Stomach (tissue), 9 donors: ENCODE data around the gene FAM209A. TPM values are rescaled to one million over a fixed set of nuclear protein-coding genes. Genes with fewer than 3 reads are reported as not detected.
A peak's percentile ranks its signal among the peaks of the same experiment; 100 is the strongest.
"Not testable (repeated sequence)": the region's sequence is repeated elsewhere in the genome, so short reads cannot be mapped to it uniquely, and the experiment has no call there.

Experiments
- DNase-seq, 2 donors: peaks; one replicate each; pipeline versions ENCODE4 v3.0.0 to v3.0.0-alpha.2; 2013 to 2019
- H3K27ac ChIP-seq, 5 donors: fragments of 200-600 bp in 4 of 5; sonication (generic) in 4 of 5; one replicate each; pipeline ENCODE4 v1.5.1; 2013 to 2019; ENCODE audit warnings: mild to moderate bottlenecking in 1 of 5, moderate library complexity in 1 of 5
- H3K27me3 ChIP-seq, 3 donors: fragments of 200-600 bp; sonication (generic); one replicate each; pipeline ENCODE4 v1.5.1; 2017 to 2019; ENCODE audit warnings: mixed run types in 1 of 3
- H3K36me3 ChIP-seq, 4 donors: fragments of 200-600 bp; sonication (generic); 1 replicate in 3 of 4; 2 replicates in 1 of 4; pipeline ENCODE4 v1.5.1; 2016 to 2019
- H3K4me1 ChIP-seq, 4 donors: fragments of 200-600 bp; sonication (generic); one replicate each; pipeline ENCODE4 v1.5.1; 2016 to 2019
- H3K4me3 ChIP-seq, 4 donors: fragments of 200-600 bp; sonication (generic) in 3 of 4; one replicate each; pipeline ENCODE4 v1.5.1; 2016 to 2019; ENCODE audit warnings: mild to moderate bottlenecking in 1 of 4
- H3K9me3 ChIP-seq, 4 donors: fragments of 200-600 bp; sonication (generic); one replicate each; pipeline ENCODE4 v1.5.1; 2016 to 2019
- EP300 ChIP-seq: sonication (generic); formaldehyde crosslinking; IDR thresholded peaks from one replicate; pipeline ENCODE4 v1.6.1; 2017; ENCODE audit warnings: antibody characterized with exemption
- POLR2A ChIP-seq, 4 donors: fragments of 450-650 bp; IDR thresholded peaks; one replicate each; pipeline ENCODE4 v1.6.1; 2016; ENCODE audit warnings: antibody characterized with exemption in 4 of 4, control low read depth in 2 of 4, mild to moderate bottlenecking in 1 of 4, moderate library complexity in 1 of 4
- POLR2AphosphoS5 ChIP-seq, 3 donors: sonication (generic); formaldehyde crosslinking; IDR thresholded peaks; one replicate each; pipeline ENCODE4 v1.6.1; 2016; ENCODE audit warnings: antibody characterized with exemption in 3 of 3
- WGBS, 5 donors: extraction: QIAGEN DNeasy Blood & Tissue Kit in 3 of 5; methylation state at CpG; one replicate each; pipeline versions ENCODE4 v1.1.5 to v1.1.7; 2013 to 2018; 5-methylcytosine and 5-hydroxymethylcytosine counted together
- intact Hi-C: fragments of 100-400 bp; cut with DNase I; formaldehyde crosslinking; loops from one replicate; pipeline ENCODE4 v1.15.1; 2023; ENCODE audit warnings: low total_unique reads
- polyA plus RNA-seq, 3 donors: library from polyadenylated mRNA; stranded (reverse); fragments of 200-250 nt; gene quantifications; one replicate each; pipeline ENCODE4 v1.2.3, GENCODE V29; 2013
- total RNA-seq, 5 donors: library from RNA; depleted of rRNA; stranded (reverse); fragments of >200 nt; gene quantifications; one replicate each; pipeline versions ENCODE4 v1.1.0 to v1.2.3, GENCODE V29; 2014 to 2016
- TF ChIP-seq, protein P1 (sequence below), 7 experiments: fragments of 450-650 bp in 4 of 7; fragments of 200-600 bp in 3 of 7; sonication (generic) in 3 of 7; IDR thresholded peaks; one replicate each; pipeline ENCODE4 v1.5.1; 2016 to 2019; ENCODE audit warnings: antibody characterized with exemption in 7 of 7, control low read depth in 2 of 7, mild to moderate bottlenecking in 1 of 7
- donor health status: healthy with polysubstance abuse.
- donor health status: Bipolar disorder and iron deficiency.
- donor health status: healthy.

FAM209A gene
- total and polyA plus RNA-seq, 8 donors = 0.38 to 0.73 (median 0.44) TPM; not detected in 5

DNA sequence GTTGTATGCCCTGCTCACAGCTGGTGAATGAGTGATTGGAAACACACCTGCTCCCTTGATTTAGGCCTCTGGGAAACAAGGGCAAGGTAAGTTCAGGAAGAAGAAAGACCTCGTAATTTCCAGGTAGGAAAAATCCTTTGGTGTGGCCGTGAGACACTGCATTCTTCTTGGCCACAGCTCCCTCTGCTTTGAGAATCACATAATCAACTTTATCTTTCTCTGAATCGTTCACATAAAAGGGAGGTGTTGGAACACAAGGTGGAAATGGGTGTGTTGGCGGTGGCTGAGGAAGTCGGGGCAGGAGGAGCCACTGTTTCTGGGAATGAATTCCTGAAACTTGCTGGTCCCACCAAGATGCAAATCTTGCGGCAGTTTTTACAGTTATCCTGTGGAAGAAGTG is 34.4 kb downstream of the FAM209A start:
- intact Hi-C loops = loop anchor here (10.0 kb wide), 1 partner anchor 486 kb away; no protein-coding TSS in a partner anchor
- Histone ChIP-seq H3K36me3 (no peaks in the 10 kb centered on the region), H3K27me3 (no peaks in the 10 kb centered on the region), H3K9me3 (no peaks in the 10 kb centered on the region), H3K27ac (no peak overlapping the region), H3K4me1 (peaks cover 0 to 11% (median 0%) of the 10 kb centered on the region in 4 donors), H3K4me3 (no peak overlapping the region)
- 46 to 64% (median 51%) methylated on average over 6 of the region's 6 CpGs for WGBS, 5 donors
- no peak for TF ChIP-seq POLR2A (IDR thresholded peaks at IDR 0.05)
- TF ChIP-seq, protein P1, sequence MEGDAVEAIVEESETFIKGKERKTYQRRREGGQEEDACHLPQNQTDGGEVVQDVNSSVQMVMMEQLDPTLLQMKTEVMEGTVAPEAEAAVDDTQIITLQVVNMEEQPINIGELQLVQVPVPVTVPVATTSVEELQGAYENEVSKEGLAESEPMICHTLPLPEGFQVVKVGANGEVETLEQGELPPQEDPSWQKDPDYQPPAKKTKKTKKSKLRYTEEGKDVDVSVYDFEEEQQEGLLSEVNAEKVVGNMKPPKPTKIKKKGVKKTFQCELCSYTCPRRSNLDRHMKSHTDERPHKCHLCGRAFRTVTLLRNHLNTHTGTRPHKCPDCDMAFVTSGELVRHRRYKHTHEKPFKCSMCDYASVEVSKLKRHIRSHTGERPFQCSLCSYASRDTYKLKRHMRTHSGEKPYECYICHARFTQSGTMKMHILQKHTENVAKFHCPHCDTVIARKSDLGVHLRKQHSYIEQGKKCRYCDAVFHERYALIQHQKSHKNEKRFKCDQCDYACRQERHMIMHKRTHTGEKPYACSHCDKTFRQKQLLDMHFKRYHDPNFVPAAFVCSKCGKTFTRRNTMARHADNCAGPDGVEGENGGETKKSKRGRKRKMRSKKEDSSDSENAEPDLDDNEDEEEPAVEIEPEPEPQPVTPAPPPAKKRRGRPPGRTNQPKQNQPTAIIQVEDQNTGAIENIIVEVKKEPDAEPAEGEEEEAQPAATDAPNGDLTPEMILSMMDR (IDR thresholded peaks at IDR 0.05) = no peak
- TF ChIP-seq POLR2AphosphoS5 (IDR thresholded peaks at IDR 0.05) = no peak
- TF ChIP-seq EP300 = no peak
- no peak for DNase-seq

DNA sequence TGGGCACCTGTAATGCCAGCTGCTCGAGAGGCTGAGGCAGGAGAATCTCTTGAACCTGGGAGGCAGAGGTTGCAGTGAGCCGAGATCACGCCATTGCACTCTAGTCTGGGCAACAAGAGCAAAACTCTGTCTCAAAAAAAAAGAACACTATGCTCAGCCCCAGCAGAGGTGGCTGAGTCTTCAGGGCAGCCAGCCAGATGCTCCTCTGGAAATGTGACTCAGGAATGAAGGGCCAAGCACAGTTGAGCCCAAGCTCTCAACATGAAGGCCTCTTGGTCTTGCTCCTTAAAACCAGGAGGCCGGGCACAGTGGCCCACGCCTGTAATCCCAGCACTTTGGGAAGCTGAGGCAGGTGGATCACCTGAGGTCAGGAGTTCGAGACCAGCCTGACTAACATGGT is 40.0 kb downstream of the FAM209A start:
- H3K9me3 ChIP-seq, H3K27me3 ChIP-seq, DNase-seq, H3K4me3 ChIP-seq, H3K4me1 ChIP-seq, H3K36me3 ChIP-seq, intact Hi-C loops, H3K27ac ChIP-seq: not testable (repeated sequence)
- WGBS, 5 donors = 86 to 98% (median 90%) methylated on average over 4 to 6 of the region's 6 CpGs

DNA sequence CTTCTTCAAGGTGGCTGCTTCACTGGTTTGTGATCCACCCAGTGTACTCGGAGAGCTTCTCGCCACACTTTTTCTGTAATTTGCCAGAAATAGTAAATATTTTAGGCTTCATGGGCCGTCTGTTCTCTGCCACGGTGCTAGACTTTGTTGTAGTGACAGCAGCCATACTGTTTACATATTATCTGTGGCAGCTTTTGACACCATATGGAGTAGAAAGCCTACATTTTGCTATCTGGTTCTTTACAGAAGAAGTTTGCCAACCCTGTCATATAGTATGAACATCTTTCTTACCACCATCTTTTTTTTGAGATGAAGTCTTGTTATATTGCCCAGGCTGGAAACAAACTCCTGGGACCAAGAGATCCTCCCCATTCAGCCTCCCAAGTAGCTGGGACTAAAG is 41.0 kb downstream of the FAM209A start:
- no peaks in the 10 kb centered on the region for H3K9me3 ChIP-seq
- DNase-seq = no peak
- no peaks in the 10 kb centered on the region for H3K4me1 ChIP-seq
- 70 to 86% (median 79%) methylated on average over 4 of the region's 4 CpGs for WGBS, 5 donors
- TF ChIP-seq POLR2AphosphoS5 (IDR thresholded peaks at IDR 0.05) (no peak), POLR2A (IDR thresholded peaks at IDR 0.05) (no peak), EP300 (no peak)
- TF ChIP-seq, protein P1 (IDR thresholded peaks at IDR 0.05) = no peak
- H3K36me3 ChIP-seq = no peaks in the 10 kb centered on the region
- no peaks in the 10 kb centered on the region for H3K27me3 ChIP-seq
- intact Hi-C loops = no loop called here
- H3K27ac ChIP-seq = no peak overlapping the region
- H3K4me3 ChIP-seq = no peak overlapping the region

DNA sequence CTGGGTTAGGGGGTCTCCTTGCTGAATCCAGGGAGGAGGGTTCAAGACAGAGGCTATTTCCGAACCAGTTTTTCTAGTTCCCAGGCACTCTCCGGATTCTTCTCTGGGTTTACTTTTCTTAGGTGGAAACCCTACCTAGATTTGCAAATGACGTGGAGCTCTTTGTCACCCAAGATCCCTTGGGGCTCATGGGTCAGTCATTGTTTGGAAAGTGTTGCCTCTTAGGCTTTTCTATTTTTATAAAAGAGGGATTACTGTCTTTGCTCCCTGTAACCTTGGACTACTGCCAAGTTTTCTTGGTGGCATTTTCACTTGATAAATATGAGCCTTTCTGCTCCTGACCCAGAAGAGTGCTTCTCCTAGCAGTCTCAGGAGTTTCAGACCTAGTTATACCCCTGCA is 42.1 kb downstream of the FAM209A start:
- H3K36me3 ChIP-seq = no peaks in the 10 kb centered on the region
- H3K4me1 ChIP-seq = no peaks in the 10 kb centered on the region
- intact Hi-C loops = no loop called here
- H3K4me3 ChIP-seq = no peak overlapping the region
- H3K27me3 ChIP-seq = no peaks in the 10 kb centered on the region
- H3K9me3 ChIP-seq = peaks cover 0 to 4% (median 0%) of the 10 kb centered on the region in 4 donors
- TF ChIP-seq EP300 (no peak), POLR2AphosphoS5 (IDR thresholded peaks at IDR 0.05) (no peak), POLR2A (IDR thresholded peaks at IDR 0.05) (no peak)
- TF ChIP-seq, protein P1 (IDR thresholded peaks at IDR 0.05) = no peak
- 20 to 39% (median 30%) methylated on average over 3 of the region's 3 CpGs for WGBS, 5 donors
- H3K27ac ChIP-seq = no peak overlapping the region
- DNase-seq = peak in 1 of 2 donors; percentile 79

DNA sequence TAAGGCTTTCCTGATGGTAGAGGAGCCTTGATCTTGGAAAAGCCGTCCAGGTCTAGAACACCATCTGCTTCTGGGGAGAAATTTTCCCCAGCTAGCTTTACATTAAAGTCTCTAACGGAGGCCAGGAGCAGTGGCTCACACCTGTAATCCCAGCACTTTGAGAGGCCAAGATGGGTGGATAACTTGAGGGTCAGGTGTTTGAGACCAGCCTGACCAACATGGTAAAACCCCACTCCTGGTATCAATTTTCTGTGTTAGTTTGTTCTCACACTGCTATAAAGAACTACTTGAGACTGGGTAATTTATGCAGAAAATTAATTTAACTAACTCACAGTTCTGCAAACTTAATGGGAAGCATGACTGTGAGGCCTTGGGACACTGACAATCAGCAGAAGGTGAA is 46.3 kb downstream of the FAM209A start:
- H3K27me3 ChIP-seq = peaks cover 0 to 18% (median 0%) of the 10 kb centered on the region in 3 donors
- no peak overlapping the region for H3K4me3 ChIP-seq
- no peak for DNase-seq
- peaks cover 0 to 4% (median 0%) of the 10 kb centered on the region in 4 donors for H3K9me3 ChIP-seq
- no peak overlapping the region for H3K27ac ChIP-seq
- H3K4me1 ChIP-seq = no peaks in the 10 kb centered on the region
- intact Hi-C loops = no loop called here
- TF ChIP-seq EP300 = no peak
- TF ChIP-seq POLR2AphosphoS5 (IDR thresholded peaks at IDR 0.05) = no peak
- TF ChIP-seq, protein P1 (IDR thresholded peaks at IDR 0.05) = no peak
- no peak for TF ChIP-seq POLR2A (IDR thresholded peaks at IDR 0.05)
- H3K36me3 ChIP-seq = no peaks in the 10 kb centered on the region
- 0 to 60% (median 0%) methylated on average over 2 of the region's 2 CpGs for WGBS, 5 donors
